SK-N-MC (cell line): ENCODE results near the gene FXYD5.

Experiments
- EZH2 ChIP-seq: fragments of 200-600 bp; sonication (generic); IDR thresholded peaks from one replicate; pipeline ENCODE4 v1.6.1; 2017; ENCODE audit warnings: antibody characterized with exemption
- FOXP2 ChIP-seq: optimal IDR thresholded peaks from 2 replicates; pipeline ENCODE3; 2011; ENCODE audit warnings: mild to moderate bottlenecking, moderate library complexity; ENCODE audit not compliant: insufficient read depth; ENCODE audit errors: extremely low read length, control extremely low read depth
- POLR2AphosphoS5 ChIP-seq: IDR thresholded peaks from 2 replicates; pipeline ENCODE4 v1.6.1; 2012; ENCODE audit warnings: mild to moderate bottlenecking, low read depth, low read length, borderline replicate concordance

- TF ChIP-seq POLR2AphosphoS5 (no peak), EZH2 (no peak), FOXP2 (no peak)
Measured at GRCh38 chr19:35174226-35174625, 19.7 kb downstream of the FXYD5 start.
